Endothelial cell of umbilical vein (primary cell): Measurements from ENCODE around the gene BICRA. TPM values are rescaled to one million over a fixed set of nuclear protein-coding genes. Genes with fewer than 3 reads are reported as not detected.

ENCODE experiments used
- BruUV-seq: library from RNA; stranded (reverse); fragments of 400-500 nt; replicated peaks from 2 replicates; lab custom pipeline; 2021; lab: Mats Ljungman, UMichigan
- CTCF ChIA-PET: fragments of 300-600, 350-600 bp; sonication (Branson Sonifier 250); formaldehyde crosslinking; loops from one replicate; lab custom pipeline; 2021; ENCODE audit warnings: antibody characterized with exemption, inconsistent platforms; lab: Charles Lee
- POLR2A ChIA-PET: fragments of 300-600, 350-600 bp; sonication (Branson Sonifier 250); formaldehyde crosslinking; loops from one replicate; lab custom pipeline; 2021; ENCODE audit warnings: antibody characterized with exemption, inconsistent platforms; lab: Charles Lee
- DNase-seq: peaks from one replicate; pipeline ENCODE4 v3.0.0-alpha.2; 2011; ENCODE audit warnings: low read depth, low spot score
- FAIRE-seq: peaks from 2 replicates; lab custom pipeline; 2011; peaks lifted over from hg19 to GRCh38; lab: Jason Lieb, UNC
- H2AFZ ChIP-seq: 2 replicates; pipeline ENCODE4 v1.6.0; 2012; ENCODE audit warnings: low read depth, low read length, control low read depth, inconsistent platforms
- H3K27ac ChIP-seq: 2 replicates; pipeline ENCODE4 v1.5.1; 2011; ENCODE audit warnings: low read depth, mild to moderate bottlenecking, control low read depth, low read length, moderate library complexity; ENCODE audit not compliant: insufficient read depth
- H3K27me3 ChIP-seq, 2 experiments: 2 replicates each; pipeline versions ENCODE4 v1.6.0 to v1.6.1; 2011; ENCODE audit warnings: low read length in 2 of 2, mixed read lengths in 1 of 2; ENCODE audit not compliant: control insufficient read depth in 2 of 2, insufficient read depth in 2 of 2
- H3K36me3 ChIP-seq, 2 experiments: 2 replicates in 1 of 2; 3 replicates in 1 of 2; pipeline ENCODE4 v1.5.1; 2011; ENCODE audit warnings: low read length in 2 of 2, mild to moderate bottlenecking in 1 of 2, moderate library complexity in 1 of 2; ENCODE audit not compliant: control insufficient read depth in 2 of 2, insufficient read depth in 2 of 2; ENCODE audit errors: extremely low read depth in 1 of 2
- H3K4me1 ChIP-seq: 3 replicates; pipeline ENCODE4 v1.5.1; 2011; ENCODE audit warnings: mild to moderate bottlenecking, low read length; ENCODE audit not compliant: control insufficient read depth, insufficient read depth; ENCODE audit errors: extremely low read depth
- H3K4me2 ChIP-seq: 2 replicates; pipeline ENCODE4 v1.6.1; 2011; ENCODE audit warnings: low read length, control low read depth, mixed read lengths; ENCODE audit not compliant: insufficient read depth
- H3K4me3 ChIP-seq, 3 experiments: fragments of 200-600 bp in 1 of 3; sonication (generic), shearing (Covaris generic) in 1 of 3; replicated peaks in 1 of 3; 2 replicates each; pipeline ENCODE4 v1.5.1; 2011 to 2016; ENCODE audit warnings: control low read depth in 3 of 3, low read length in 3 of 3, mild to moderate bottlenecking in 2 of 3, inconsistent platforms in 1 of 3, low read depth in 1 of 3, moderate library complexity in 1 of 3; ENCODE audit not compliant: insufficient read depth in 1 of 3
- H3K79me2 ChIP-seq: 2 replicates; pipeline ENCODE4 v1.6.0; 2012; ENCODE audit warnings: low read length, inconsistent platforms; ENCODE audit not compliant: control insufficient read depth, insufficient read depth
- H3K9ac ChIP-seq: replicated peaks from 2 replicates; pipeline ENCODE3; 2011; ENCODE audit warnings: low read length, control low read depth; ENCODE audit not compliant: insufficient read depth; ENCODE audit errors: extremely low read depth
- H3K9me1 ChIP-seq: replicated peaks from 3 replicates; pipeline ENCODE4 v1.6.0; 2011; ENCODE audit warnings: mild to moderate bottlenecking, low read length; ENCODE audit not compliant: control insufficient read depth, insufficient read depth; ENCODE audit errors: extremely low read depth
- H3K9me3 ChIP-seq: replicated peaks from 2 replicates; pipeline ENCODE4 v1.5.1; 2012; ENCODE audit warnings: low read length, inconsistent platforms; ENCODE audit not compliant: control insufficient read depth, insufficient read depth
- H4K20me1 ChIP-seq: replicated peaks from 2 replicates; pipeline ENCODE3; 2011; ENCODE audit warnings: mild to moderate bottlenecking, low read length; ENCODE audit not compliant: control insufficient read depth, insufficient read depth; ENCODE audit errors: extremely low read depth
- EZH2 ChIP-seq: IDR thresholded peaks from 2 replicates; pipeline ENCODE4 v1.6.1; 2012; ENCODE audit warnings: borderline replicate concordance, low read depth, mild to moderate bottlenecking, moderate library complexity, low read length, inconsistent platforms; ENCODE audit not compliant: severe bottlenecking
- FOS ChIP-seq: IDR thresholded peaks from 2 replicates; pipeline ENCODE4 v1.6.1; 2011; ENCODE audit warnings: mild to moderate bottlenecking, low read length, moderate library complexity, borderline replicate concordance; ENCODE audit not compliant: insufficient read depth
- GATA2 ChIP-seq: IDR thresholded peaks from 2 replicates; pipeline ENCODE4 v1.7.0; 2011; ENCODE audit warnings: low read depth, mild to moderate bottlenecking, moderate library complexity, mixed read lengths, low read length; ENCODE audit not compliant: insufficient read length, insufficient read depth
- JUN ChIP-seq: IDR thresholded peaks from 2 replicates; pipeline ENCODE4 v1.6.1; 2011; ENCODE audit warnings: borderline replicate concordance, low read depth; ENCODE audit not compliant: insufficient read length, insufficient read depth
- MAX ChIP-seq: IDR thresholded peaks from 2 replicates; pipeline ENCODE4 v1.6.1; 2011; ENCODE audit not compliant: insufficient read depth, insufficient read length
- MYC ChIP-seq: IDR thresholded peaks from one replicate; pipeline ENCODE4 v1.6.1; 2011; ENCODE audit warnings: mild to moderate bottlenecking, low read depth, low read length
- POLR2A ChIP-seq: IDR thresholded peaks from 2 replicates; pipeline ENCODE4 v1.6.1; 2012; ENCODE audit warnings: low read depth, mild to moderate bottlenecking, control low read depth, low read length
- POLR2AphosphoS5 ChIP-seq: IDR thresholded peaks from 2 replicates; pipeline ENCODE4 v1.6.1; 2012; ENCODE audit warnings: low read depth, mild to moderate bottlenecking, control low read depth, low read length, moderate library complexity; ENCODE audit not compliant: insufficient read depth
- dilution Hi-C: fragments of 300-500 bp; cut with MboI; formaldehyde crosslinking; loops from one replicate; pipeline ENCODE4 v1.15.0; 2019; ENCODE audit warnings: low sequenced_read_pairs; ENCODE audit not compliant: extremely low pct_ligation_motif_present
- intact Hi-C: fragments of 100-400 bp; cut with micrococcal nuclease; formaldehyde crosslinking; loops from one replicate; pipeline ENCODE4 v1.10.0; 2022
- polyA plus RNA-seq, 4 experiments: library from polyadenylated mRNA; depleted of rRNA in 3 of 4; stranded (reverse) in 3 of 4; unstranded in 1 of 4; fragments of >200 nt; gene quantifications; 2 replicates each; pipeline versions ENCODE4 v1.2.1 to v1.2.3, GENCODE V29; 2011 to 2012; ENCODE audit warnings: missing spikeins in 1 of 4
- total RNA-seq: library from RNA; stranded (reverse); gene quantifications from 2 replicates; pipeline ENCODE4 v1.2.3, GENCODE V29; 2021
- TF ChIP-seq, protein P1 (sequence below), 2 donors: IDR thresholded peaks; 1 replicate in 1 of 2; 2 replicates in 1 of 2; pipeline ENCODE4 v1.5.1; 2011; ENCODE audit warnings: low read length in 2 of 2, mild to moderate bottlenecking in 2 of 2, moderate library complexity in 2 of 2, control low read depth in 1 of 2, inconsistent platforms in 1 of 2, low read depth in 1 of 2; ENCODE audit not compliant: insufficient read depth in 1 of 2; ENCODE audit errors: extremely low read depth in 1 of 2

BICRA gene
- total and polyA plus RNA-seq, 2 donors (not counting 3 experiments of a cell fraction or from before 2014, with no cell fraction given), result 3.8 to 20.5 TPM

DNA sequence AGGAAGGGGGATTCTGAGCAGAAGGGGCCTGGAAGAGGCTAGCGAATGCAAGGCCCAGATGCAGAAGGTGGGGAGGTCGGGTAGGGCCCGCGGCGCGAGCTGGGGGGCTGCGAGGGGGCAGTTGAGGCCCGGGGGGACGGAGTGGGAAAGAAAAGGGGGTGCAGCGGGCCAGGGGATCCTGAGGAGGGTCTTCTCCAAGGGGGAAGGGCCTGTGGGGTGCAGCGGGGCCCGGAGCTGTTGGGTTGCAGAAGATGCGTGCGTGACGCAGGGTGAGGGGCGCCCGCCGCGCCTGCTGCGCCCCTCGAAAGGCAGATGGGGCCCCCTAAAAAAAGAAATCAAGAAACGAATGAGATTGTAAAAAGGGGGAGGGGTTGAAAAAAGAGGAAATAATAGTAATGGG lies 36.3 kb upstream of the BICRA start:
- no peak overlapping the region for H3K4me3 ChIP-seq
- H3K27ac ChIP-seq, result no peak overlapping the region
- H3K9ac ChIP-seq, result no peak overlapping the region
- ChIA-PET CTCF (no interaction called here), POLR2A (no interaction called here)
- H3K9me1 ChIP-seq, result no peaks in the 10 kb centered on the region
- no peak overlapping the region for H2AFZ ChIP-seq
- TF ChIP-seq GATA2 (no peak), JUN (no peak), MAX (no peak), FOS (no peak), MYC (no peak), POLR2A (no peak), POLR2AphosphoS5 (no peak), EZH2 (no peak)
- TF ChIP-seq, protein P1, sequence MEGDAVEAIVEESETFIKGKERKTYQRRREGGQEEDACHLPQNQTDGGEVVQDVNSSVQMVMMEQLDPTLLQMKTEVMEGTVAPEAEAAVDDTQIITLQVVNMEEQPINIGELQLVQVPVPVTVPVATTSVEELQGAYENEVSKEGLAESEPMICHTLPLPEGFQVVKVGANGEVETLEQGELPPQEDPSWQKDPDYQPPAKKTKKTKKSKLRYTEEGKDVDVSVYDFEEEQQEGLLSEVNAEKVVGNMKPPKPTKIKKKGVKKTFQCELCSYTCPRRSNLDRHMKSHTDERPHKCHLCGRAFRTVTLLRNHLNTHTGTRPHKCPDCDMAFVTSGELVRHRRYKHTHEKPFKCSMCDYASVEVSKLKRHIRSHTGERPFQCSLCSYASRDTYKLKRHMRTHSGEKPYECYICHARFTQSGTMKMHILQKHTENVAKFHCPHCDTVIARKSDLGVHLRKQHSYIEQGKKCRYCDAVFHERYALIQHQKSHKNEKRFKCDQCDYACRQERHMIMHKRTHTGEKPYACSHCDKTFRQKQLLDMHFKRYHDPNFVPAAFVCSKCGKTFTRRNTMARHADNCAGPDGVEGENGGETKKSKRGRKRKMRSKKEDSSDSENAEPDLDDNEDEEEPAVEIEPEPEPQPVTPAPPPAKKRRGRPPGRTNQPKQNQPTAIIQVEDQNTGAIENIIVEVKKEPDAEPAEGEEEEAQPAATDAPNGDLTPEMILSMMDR (IDR thresholded peaks at IDR 0.05; ENCODE audit: extremely low read depth in 1 of 2, insufficient read depth in 1 of 2, low read depth in 1 of 2, low read length in 2 of 2), result no peak
- no peaks in the 10 kb centered on the region for H3K79me2 ChIP-seq
- dilution Hi-C loops (no loop called here), intact Hi-C loops (no loop called here)
- H3K4me1 ChIP-seq, result no peaks in the 10 kb centered on the region
- no TSS peak for BruUV-seq
- DNase-seq (no peak), FAIRE-seq (no peak)
- H3K9me3 ChIP-seq, result no peaks in the 10 kb centered on the region
- H3K27me3 ChIP-seq, result peaks cover 2 to 11% of the 10 kb centered on the region in 2 experiments
- no peaks in the 10 kb centered on the region for H4K20me1 ChIP-seq
- H3K36me3 ChIP-seq, result no peaks in the 10 kb centered on the region
- H3K4me2 ChIP-seq, result no peak overlapping the region
